LNCaP clone FGC (cell line): ENCODE measurements around the gene ALDH1B1.

Experiments
- DNase-seq: peaks from one replicate; pipeline ENCODE4 v3.0.0-alpha.2; 2011; ENCODE audit warnings: low read depth
- H3K4me3 ChIP-seq: 2 replicates; pipeline ENCODE4 v1.5.1; 2011; ENCODE audit warnings: mild to moderate bottlenecking, low read depth, low read length, control low read depth
- CTCF ChIP-seq: IDR thresholded peaks from 2 replicates; pipeline ENCODE4 v1.5.1; 2012; ENCODE audit warnings: mild to moderate bottlenecking; ENCODE audit not compliant: control insufficient read depth, insufficient read depth; ENCODE audit errors: extremely low read depth

The ALDH1B1 gene

DNA sequence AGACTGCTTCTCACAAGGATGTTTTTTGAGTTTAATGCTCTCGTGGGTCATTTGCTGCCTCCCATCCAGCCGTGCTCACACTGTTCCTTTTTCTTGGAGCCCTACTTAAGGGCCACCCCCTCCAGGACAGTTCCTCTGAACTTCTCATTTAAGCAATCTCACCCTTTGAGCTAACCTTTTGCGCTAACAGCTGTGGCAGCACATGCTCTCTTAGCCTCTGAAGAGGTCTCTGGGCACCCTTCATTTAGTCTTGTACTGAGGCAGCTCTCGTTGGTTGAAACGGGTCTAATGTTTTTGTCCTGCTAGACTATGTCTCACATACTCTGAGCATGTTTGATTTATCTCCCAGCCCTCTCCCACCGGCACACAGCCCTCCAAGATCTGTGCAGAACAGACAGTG, 11.8 kb downstream of the ALDH1B1 start:
- H3K4me3 ChIP-seq: no peak overlapping the region
- DNase-seq: no peak
- TF ChIP-seq CTCF: no peak

DNA sequence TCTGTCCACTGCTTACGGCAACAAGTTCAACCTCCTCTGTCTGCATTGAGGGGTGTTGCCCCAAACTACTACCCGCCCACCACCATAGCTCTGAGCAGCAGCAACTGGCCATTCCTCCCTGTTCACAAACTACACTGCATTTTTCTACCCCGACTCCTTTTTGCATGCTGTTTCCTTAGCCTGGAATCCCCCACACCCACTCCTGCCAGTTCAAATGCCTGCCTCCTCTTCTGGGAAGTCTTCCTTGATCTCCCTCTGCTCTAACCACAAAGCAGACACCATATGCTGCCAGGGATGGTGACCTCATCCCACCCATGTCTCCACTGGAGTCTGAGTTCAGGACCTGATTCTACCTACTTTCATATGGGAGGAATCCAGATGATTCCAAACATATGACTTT, 13.3 kb downstream of the ALDH1B1 start:
- H3K4me3 ChIP-seq: no peak overlapping the region
- DNase-seq: no peak
- TF ChIP-seq CTCF: no peak

GRCh38 chr9:38406476-38407186, 14.1 kb downstream of the ALDH1B1 start:
- no peak overlapping the region for H3K4me3 ChIP-seq
- no peak for DNase-seq
- no peak for TF ChIP-seq CTCF

GRCh38 chr9:38408719-38409118, 16.2 kb downstream of the ALDH1B1 start:
- no peak overlapping the region for H3K4me3 ChIP-seq

DNA sequence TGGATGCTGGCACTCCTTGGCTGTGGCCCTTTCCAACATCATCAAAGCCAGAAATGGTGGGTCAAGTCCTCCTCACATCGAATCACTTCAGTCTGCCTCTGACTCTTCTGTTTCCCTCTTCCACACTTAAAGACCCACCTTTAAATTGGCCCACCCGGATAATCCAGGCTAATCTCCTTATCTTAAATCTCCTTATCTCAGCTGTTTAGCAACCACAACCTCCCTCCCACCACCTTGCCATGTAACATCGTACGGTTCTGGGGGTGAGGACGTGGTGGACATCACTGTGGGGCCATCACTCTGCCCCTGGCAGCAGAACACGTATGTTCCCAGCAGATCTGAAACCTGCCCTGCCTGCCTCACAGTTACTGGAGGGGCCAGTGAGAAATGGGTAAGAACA, 20.2 kb downstream of the ALDH1B1 start:
- TF ChIP-seq CTCF: no peak
- H3K4me3 ChIP-seq: no peak overlapping the region
- no peak for DNase-seq

More at GRCh38 chr9:38408719-38409118, 16.2 kb downstream of the ALDH1B1 start:
- no peak for DNase-seq
- TF ChIP-seq CTCF: no peak

DNA sequence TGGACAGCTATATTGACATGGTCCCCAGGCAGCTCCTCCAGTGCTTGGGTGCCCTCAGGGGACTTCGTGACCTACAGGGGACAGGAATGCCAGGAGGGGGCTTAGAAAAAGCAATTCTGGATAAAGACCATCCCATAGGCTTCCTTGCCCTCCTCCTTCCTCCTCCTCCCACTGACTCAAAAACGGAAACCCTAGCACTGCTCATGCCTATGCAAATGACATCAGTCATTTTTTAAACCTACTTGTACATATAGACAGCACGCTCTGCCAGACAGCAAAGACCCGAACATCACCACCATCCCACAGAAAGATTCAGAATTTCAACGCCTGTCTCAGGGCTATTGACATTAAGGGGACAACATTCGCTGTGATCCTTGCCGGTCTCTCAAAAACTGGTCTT, 20.8 kb downstream of the ALDH1B1 start:
- H3K4me3 ChIP-seq: no peak overlapping the region
- DNase-seq: no peak
- no peak for TF ChIP-seq CTCF
